Measurements from ENCODE around the gene STARD7. TPM values are rescaled to one million over a fixed set of nuclear protein-coding genes. Genes with fewer than 3 reads are reported as not detected.

Gene STARD7
- total and polyA plus RNA-seq, 9 of the 15 experiments (the other 6 are each of a cell fraction or from before 2014, with no cell fraction given), result 90.9 to 196 (median 145) TPM

DNA sequence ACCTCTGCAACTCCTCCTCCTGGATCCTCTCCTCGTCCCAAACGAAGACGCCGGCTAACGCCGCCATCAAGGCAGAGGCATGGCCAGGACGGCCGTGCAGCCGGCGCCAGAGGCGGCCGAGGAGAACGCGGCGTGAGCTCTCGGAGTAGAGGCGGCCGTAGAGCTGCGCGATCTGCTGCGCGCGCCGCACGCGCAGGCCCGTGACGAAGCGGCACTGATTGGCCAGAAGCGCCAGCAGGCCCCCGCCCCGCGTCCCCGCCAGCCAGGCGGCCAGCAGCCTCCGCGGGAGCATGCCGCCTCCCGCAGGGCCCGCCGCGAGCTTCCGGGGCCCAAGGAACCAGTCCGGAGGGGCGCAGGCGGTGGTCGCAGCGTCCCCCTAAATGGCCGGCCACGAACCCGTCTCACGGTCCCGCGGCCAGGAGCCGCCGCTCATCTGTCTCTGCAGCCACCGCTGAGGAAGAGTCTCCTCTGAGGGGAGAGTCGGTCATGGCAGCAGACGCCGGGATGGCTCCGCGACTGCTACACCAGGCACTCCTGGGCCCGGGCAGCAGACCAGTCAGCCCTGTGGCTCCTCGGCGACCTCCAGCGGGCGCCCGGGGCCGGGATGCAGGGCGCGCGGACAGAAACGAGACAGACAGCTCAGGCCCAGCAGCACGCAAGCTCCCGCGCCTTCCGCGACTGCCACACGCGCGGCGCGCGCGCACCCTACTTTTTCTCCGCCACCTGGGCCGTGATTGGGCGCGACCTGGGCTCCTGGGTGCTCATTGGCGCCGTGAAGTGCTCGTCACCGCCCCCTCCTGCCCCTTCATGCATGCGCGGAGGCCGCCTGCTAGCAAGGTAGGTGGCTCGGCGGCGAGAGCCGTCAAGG is at the start of gene STARD7 (continued):
- TF ChIP-seq, protein P1, sequence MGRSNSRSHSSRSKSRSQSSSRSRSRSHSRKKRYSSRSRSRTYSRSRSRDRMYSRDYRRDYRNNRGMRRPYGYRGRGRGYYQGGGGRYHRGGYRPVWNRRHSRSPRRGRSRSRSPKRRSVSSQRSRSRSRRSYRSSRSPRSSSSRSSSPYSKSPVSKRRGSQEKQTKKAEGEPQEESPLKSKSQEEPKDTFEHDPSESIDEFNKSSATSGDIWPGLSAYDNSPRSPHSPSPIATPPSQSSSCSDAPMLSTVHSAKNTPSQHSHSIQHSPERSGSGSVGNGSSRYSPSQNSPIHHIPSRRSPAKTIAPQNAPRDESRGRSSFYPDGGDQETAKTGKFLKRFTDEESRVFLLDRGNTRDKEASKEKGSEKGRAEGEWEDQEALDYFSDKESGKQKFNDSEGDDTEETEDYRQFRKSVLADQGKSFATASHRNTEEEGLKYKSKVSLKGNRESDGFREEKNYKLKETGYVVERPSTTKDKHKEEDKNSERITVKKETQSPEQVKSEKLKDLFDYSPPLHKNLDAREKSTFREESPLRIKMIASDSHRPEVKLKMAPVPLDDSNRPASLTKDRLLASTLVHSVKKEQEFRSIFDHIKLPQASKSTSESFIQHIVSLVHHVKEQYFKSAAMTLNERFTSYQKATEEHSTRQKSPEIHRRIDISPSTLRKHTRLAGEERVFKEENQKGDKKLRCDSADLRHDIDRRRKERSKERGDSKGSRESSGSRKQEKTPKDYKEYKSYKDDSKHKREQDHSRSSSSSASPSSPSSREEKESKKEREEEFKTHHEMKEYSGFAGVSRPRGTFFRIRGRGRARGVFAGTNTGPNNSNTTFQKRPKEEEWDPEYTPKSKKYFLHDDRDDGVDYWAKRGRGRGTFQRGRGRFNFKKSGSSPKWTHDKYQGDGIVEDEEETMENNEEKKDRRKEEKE (IDR thresholded peaks at IDR 0.05; ENCODE audit: borderline replicate concordance in 1 of 2, control insufficient read depth in 1 of 2, low read depth in 2 of 2, low read length in 1 of 2), result peak in 1 of 2 experiments; percentile 28; a peak in 1 of 4 replicates
- TF ChIP-seq, protein P2, sequence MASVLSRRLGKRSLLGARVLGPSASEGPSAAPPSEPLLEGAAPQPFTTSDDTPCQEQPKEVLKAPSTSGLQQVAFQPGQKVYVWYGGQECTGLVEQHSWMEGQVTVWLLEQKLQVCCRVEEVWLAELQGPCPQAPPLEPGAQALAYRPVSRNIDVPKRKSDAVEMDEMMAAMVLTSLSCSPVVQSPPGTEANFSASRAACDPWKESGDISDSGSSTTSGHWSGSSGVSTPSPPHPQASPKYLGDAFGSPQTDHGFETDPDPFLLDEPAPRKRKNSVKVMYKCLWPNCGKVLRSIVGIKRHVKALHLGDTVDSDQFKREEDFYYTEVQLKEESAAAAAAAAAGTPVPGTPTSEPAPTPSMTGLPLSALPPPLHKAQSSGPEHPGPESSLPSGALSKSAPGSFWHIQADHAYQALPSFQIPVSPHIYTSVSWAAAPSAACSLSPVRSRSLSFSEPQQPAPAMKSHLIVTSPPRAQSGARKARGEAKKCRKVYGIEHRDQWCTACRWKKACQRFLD (CRISPR knock-in tag; IDR thresholded peaks at IDR 0.05), result no peak
- no peak for TF ChIP-seq SPI1 (IDR thresholded peaks at IDR 0.05; ENCODE audit: borderline replicate concordance, low read depth, low read length)
- TF ChIP-seq, protein P3, sequence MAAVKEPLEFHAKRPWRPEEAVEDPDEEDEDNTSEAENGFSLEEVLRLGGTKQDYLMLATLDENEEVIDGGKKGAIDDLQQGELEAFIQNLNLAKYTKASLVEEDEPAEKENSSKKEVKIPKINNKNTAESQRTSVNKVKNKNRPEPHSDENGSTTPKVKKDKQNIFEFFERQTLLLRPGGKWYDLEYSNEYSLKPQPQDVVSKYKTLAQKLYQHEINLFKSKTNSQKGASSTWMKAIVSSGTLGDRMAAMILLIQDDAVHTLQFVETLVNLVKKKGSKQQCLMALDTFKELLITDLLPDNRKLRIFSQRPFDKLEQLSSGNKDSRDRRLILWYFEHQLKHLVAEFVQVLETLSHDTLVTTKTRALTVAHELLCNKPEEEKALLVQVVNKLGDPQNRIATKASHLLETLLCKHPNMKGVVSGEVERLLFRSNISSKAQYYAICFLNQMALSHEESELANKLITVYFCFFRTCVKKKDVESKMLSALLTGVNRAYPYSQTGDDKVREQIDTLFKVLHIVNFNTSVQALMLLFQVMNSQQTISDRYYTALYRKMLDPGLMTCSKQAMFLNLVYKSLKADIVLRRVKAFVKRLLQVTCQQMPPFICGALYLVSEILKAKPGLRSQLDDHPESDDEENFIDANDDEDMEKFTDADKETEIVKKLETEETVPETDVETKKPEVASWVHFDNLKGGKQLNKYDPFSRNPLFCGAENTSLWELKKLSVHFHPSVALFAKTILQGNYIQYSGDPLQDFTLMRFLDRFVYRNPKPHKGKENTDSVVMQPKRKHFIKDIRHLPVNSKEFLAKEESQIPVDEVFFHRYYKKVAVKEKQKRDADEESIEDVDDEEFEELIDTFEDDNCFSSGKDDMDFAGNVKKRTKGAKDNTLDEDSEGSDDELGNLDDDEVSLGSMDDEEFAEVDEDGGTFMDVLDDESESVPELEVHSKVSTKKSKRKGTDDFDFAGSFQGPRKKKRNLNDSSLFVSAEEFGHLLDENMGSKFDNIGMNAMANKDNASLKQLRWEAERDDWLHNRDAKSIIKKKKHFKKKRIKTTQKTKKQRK (IDR thresholded peaks at IDR 0.05; ENCODE audit: borderline replicate concordance, low read depth, low read length), result no peak
- TF ChIP-seq FOS (IDR thresholded peaks at IDR 0.05; ENCODE audit: extremely low read depth, insufficient read length), result peak; percentile 94
- TF ChIP-seq NFE2L1 (tag; IDR thresholded peaks at IDR 0.05; ENCODE audit: borderline replicate concordance, low read depth), result no peak
- peak; percentile 45; the same call in 1 of the 2 replicates for TF ChIP-seq HCFC1 (IDR thresholded peaks at IDR 0.05; ENCODE audit: low read depth, low read length)
- no peak for TF ChIP-seq GTF3C2 (IDR thresholded peaks at IDR 0.05; ENCODE audit: borderline replicate concordance, extremely low read depth, insufficient read length)
- peak; percentile 94 for TF ChIP-seq POLR2B (IDR thresholded peaks at IDR 0.05; ENCODE audit: low read depth, partially characterized antibody)
- TF ChIP-seq, protein P4, sequence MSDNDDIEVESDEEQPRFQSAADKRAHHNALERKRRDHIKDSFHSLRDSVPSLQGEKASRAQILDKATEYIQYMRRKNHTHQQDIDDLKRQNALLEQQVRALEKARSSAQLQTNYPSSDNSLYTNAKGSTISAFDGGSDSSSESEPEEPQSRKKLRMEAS (CRISPR knock-in tag; IDR thresholded peaks at IDR 0.05), result peak; percentile 69
- TF ChIP-seq ZNF408 (CRISPR knock-in tag; IDR thresholded peaks at IDR 0.05; ENCODE audit: low read depth), result no peak

All from K562 (cell line).